Fibroblast of pulmonary artery (primary cell): ENCODE data around the gene ABCA12.

Experiments
- DNase-seq: peaks from one replicate; pipeline ENCODE4 v3.0.0-alpha.2; 2010; ENCODE audit warnings: low read depth
- H3K4me3 ChIP-seq: replicated peaks from 2 replicates; pipeline ENCODE4 v1.5.1; 2011; ENCODE audit warnings: low read depth, mild to moderate bottlenecking, control low read depth, low read length, moderate library complexity
- CTCF ChIP-seq: IDR thresholded peaks from 2 replicates; pipeline ENCODE4 v1.5.1; 2011; ENCODE audit warnings: mild to moderate bottlenecking, control low read depth, low read length, inconsistent platforms; ENCODE audit errors: missing control alignments

Gene ABCA12

GRCh38 chr2:215136669-215137328, 1.6 kb downstream of the ABCA12 start:
- H3K4me3 ChIP-seq: no peak overlapping the region
- peak; percentile 27 for DNase-seq
- TF ChIP-seq CTCF: no peak

GRCh38 chr2:215120401-215120800, 18.0 kb downstream of the ABCA12 start:
- DNase-seq: no peak
- TF ChIP-seq CTCF: no peak
- H3K4me3 ChIP-seq: no peak overlapping the region

- DNase-seq: no peak
- no peak for TF ChIP-seq CTCF
- no peak overlapping the region for H3K4me3 ChIP-seq
Observed at GRCh38 chr2:215119847-215120246, 18.6 kb downstream of the ABCA12 start.

GRCh38 chr2:215110918-215111317, 27.5 kb downstream of the ABCA12 start:
- DNase-seq: no peak
- TF ChIP-seq CTCF: no peak
- H3K4me3 ChIP-seq: no peak overlapping the region

- TF ChIP-seq CTCF: no peak
- H3K4me3 ChIP-seq: no peak overlapping the region
- DNase-seq: no peak
Observed at GRCh38 chr2:215107216-215108056, 31.0 kb downstream of the ABCA12 start.

GRCh38 chr2:215105607-215106354, 32.6 kb downstream of the ABCA12 start:
- DNase-seq: peak; percentile 3
- no peak overlapping the region for H3K4me3 ChIP-seq
- no peak for TF ChIP-seq CTCF
